GM23338 (cell line): Measurements from ENCODE around the gene CALML5. TPM values are rescaled to one million over a fixed set of nuclear protein-coding genes. Genes with fewer than 3 reads are reported as not detected.

Experiments used
- ATAC-seq: fragments of 200-7000 bp; cut with Tn5 transposase; 3 replicates; pipeline ENCODE4 v1.9.1; 2020
- DNase-seq: peaks from one replicate; pipeline ENCODE4 v3.0.0-alpha.2; 2015; ENCODE audit warnings: low spot score
- H2AFZ ChIP-seq: fragments of 200-600 bp; sonication (generic); 2 replicates; pipeline ENCODE4 v1.8.0; 2016; ENCODE audit warnings: antibody characterized with exemption, mild to moderate bottlenecking, moderate library complexity
- H3F3A ChIP-seq: fragments of 200-600 bp; sonication (generic); replicated peaks from 2 replicates; pipeline ENCODE4 v1.8.0; 2017; ENCODE audit warnings: antibody characterized with exemption, mixed run types, low read depth
- H3K27ac ChIP-seq: fragments of 200-600 bp; sonication (generic); 2 replicates; pipeline ENCODE4 v1.6.1; 2016; ENCODE audit warnings: low read depth
- H3K27me3 ChIP-seq: fragments of 200-600 bp; sonication (generic); 2 replicates; pipeline ENCODE4 v1.8.0; 2016; ENCODE audit warnings: mild to moderate bottlenecking, mixed run types, moderate library complexity; ENCODE audit not compliant: insufficient read depth
- H3K36me3 ChIP-seq: fragments of 200-600 bp; sonication (generic); 2 replicates; pipeline ENCODE4 v1.8.0; 2016; ENCODE audit warnings: mild to moderate bottlenecking; ENCODE audit not compliant: insufficient read depth
- H3K4me1 ChIP-seq: fragments of 200-600 bp; sonication (generic); 2 replicates; pipeline ENCODE4 v1.8.0; 2016; ENCODE audit warnings: mild to moderate bottlenecking, moderate library complexity; ENCODE audit not compliant: insufficient read depth
- H3K4me2 ChIP-seq: fragments of 200-600 bp; sonication (generic); 2 replicates; pipeline ENCODE4 v1.7.1; 2017; ENCODE audit warnings: mixed run types
- H3K4me3 ChIP-seq: fragments of 200-600 bp; sonication (generic); 2 replicates; pipeline ENCODE4 v1.6.1; 2016; ENCODE audit warnings: mixed run types
- H3K79me2 ChIP-seq: fragments of 200-600 bp; sonication (generic); replicated peaks from 2 replicates; pipeline ENCODE4 v1.8.0; 2017; ENCODE audit warnings: mild to moderate bottlenecking; ENCODE audit not compliant: insufficient read depth
- H3K9me2 ChIP-seq: fragments of 200-600 bp; sonication (generic); 2 replicates; pipeline ENCODE4 v1.8.0; 2017; ENCODE audit not compliant: insufficient read depth
- H4K20me1 ChIP-seq: fragments of 200-600 bp; sonication (generic); replicated peaks from 2 replicates; pipeline ENCODE4 v1.8.0; 2017; ENCODE audit warnings: mild to moderate bottlenecking; ENCODE audit not compliant: insufficient read depth
- H3K27ac Mint-ChIP-seq: 2 replicates; pipeline ENCODE4 v1.8.0; 2020; ENCODE audit warnings: inconsistent platforms, mild to moderate bottlenecking, moderate library complexity, mixed read lengths
- H3K27me3 Mint-ChIP-seq: 3 replicates; pipeline ENCODE4 v1.8.0; 2022; ENCODE audit warnings: low read depth, mild to moderate bottlenecking, moderate library complexity, mixed read lengths, inconsistent platforms; ENCODE audit not compliant: insufficient read depth, poor library complexity
- H3K36me3 Mint-ChIP-seq: 3 replicates; pipeline ENCODE4 v1.8.0; 2021; ENCODE audit warnings: low read depth, mild to moderate bottlenecking, inconsistent platforms, moderate library complexity, mixed read lengths
- H3K4me1 Mint-ChIP-seq: 3 replicates; pipeline ENCODE4 v1.8.0; 2020; ENCODE audit warnings: mild to moderate bottlenecking, inconsistent platforms, mixed read lengths
- H3K4me3 Mint-ChIP-seq: 3 replicates; pipeline ENCODE4 v1.8.0; 2021; ENCODE audit warnings: moderate library complexity, mild to moderate bottlenecking, inconsistent platforms, mixed read lengths
- H3K9me3 Mint-ChIP-seq: 3 replicates; pipeline ENCODE4 v1.8.0; 2020; ENCODE audit warnings: moderate library complexity, mild to moderate bottlenecking, inconsistent platforms, mixed read lengths
- CREB1 ChIP-seq: fragments of 250-450 bp; sonication (Bioruptor Pico); IDR thresholded peaks from 2 replicates; pipeline ENCODE4 v1.5.0; 2020; ENCODE audit warnings: low read depth, mild to moderate bottlenecking, moderate library complexity
- CTCF ChIP-seq, 2 experiments: fragments of 200-600 bp in 1 of 2; sonication (generic) in 1 of 2; conservative IDR thresholded peaks; 2 replicates each; pipeline versions ENCODE4 v1.5.1 to v1.6.1; 2016 to 2017; ENCODE audit warnings: antibody characterized with exemption in 2 of 2, low read depth in 2 of 2, mild to moderate bottlenecking in 2 of 2, moderate library complexity in 1 of 2
- ETS1 ChIP-seq: IDR thresholded peaks from 2 replicates; pipeline ENCODE4 v1.6.1; 2016; ENCODE audit warnings: antibody characterized with exemption
- EZH2 ChIP-seq: fragments of 200-600 bp; sonication (generic); IDR thresholded peaks from one replicate; pipeline ENCODE4 v1.8.0; 2017; ENCODE audit warnings: antibody characterized with exemption, mild to moderate bottlenecking, low read depth; ENCODE audit not compliant: unreplicated experiment
- EZH2phosphoT487 ChIP-seq: fragments of 200-600 bp; sonication (generic); IDR thresholded peaks from one replicate; pipeline ENCODE4 v1.8.1; 2018; ENCODE audit warnings: antibody characterized with exemption; ENCODE audit not compliant: unreplicated experiment
- JUNB ChIP-seq: IDR thresholded peaks from one replicate; pipeline ENCODE4 v1.6.1; 2016; ENCODE audit warnings: antibody characterized with exemption; ENCODE audit not compliant: unreplicated experiment
- NANOG ChIP-seq: IDR thresholded peaks from 2 replicates; pipeline ENCODE4 v1.6.1; 2016; ENCODE audit warnings: antibody characterized with exemption, borderline replicate concordance
- POLR2AphosphoS5 ChIP-seq: IDR thresholded peaks from 2 replicates; pipeline ENCODE4 v1.6.1; 2016; ENCODE audit warnings: antibody characterized with exemption, low read depth
- REST ChIP-seq: IDR thresholded peaks from one replicate; pipeline ENCODE4 v1.6.1; 2018; ENCODE audit warnings: antibody characterized with exemption; ENCODE audit not compliant: unreplicated experiment
- STAT1 ChIP-seq: IDR thresholded peaks from one replicate; pipeline ENCODE4 v1.6.1; 2016; ENCODE audit warnings: antibody characterized with exemption; ENCODE audit not compliant: unreplicated experiment
- ZNF114 ChIP-seq: fragments of 250-450 bp; sonication (Bioruptor Pico); IDR thresholded peaks from 2 replicates; pipeline ENCODE4 v1.5.0; 2020; ENCODE audit warnings: mild to moderate bottlenecking, moderate library complexity
- ZNF331 ChIP-seq: fragments of 250-450 bp; sonication (Bioruptor Pico); IDR thresholded peaks from 2 replicates; pipeline ENCODE4 v1.5.0; 2020; ENCODE audit warnings: low read depth, mild to moderate bottlenecking, moderate library complexity
- ZNF462 ChIP-seq: fragments of 250-450 bp; sonication (Bioruptor Pico); IDR thresholded peaks from 2 replicates; pipeline ENCODE4 v1.5.0; 2020; ENCODE audit warnings: mild to moderate bottlenecking, moderate library complexity
- polyA plus RNA-seq: library from polyadenylated mRNA; unstranded; fragments of >200 nt; fragmentation: Nextera tagmentation; extraction: Ambion mirVana; gene quantifications from 2 replicates; pipeline ENCODE4 v1.2.1, GENCODE V29; 2016
- total RNA-seq: library from RNA; depleted of rRNA; stranded (reverse); fragments of >200 nt; shearing (Covaris generic); gene quantifications from 2 replicates; pipeline ENCODE4 v1.2.3, GENCODE V29; 2014

CALML5 gene
- total and polyA plus RNA-seq, 2 experiments from 2014 or later: 0.40 TPM; not detected in 1

GRCh38 chr10:5517546-5517945 lies 18.2 kb upstream of the CALML5 start:
- H3K4me3 Mint-ChIP-seq: no peak overlapping the region
- Histone ChIP-seq H2AFZ (no peak overlapping the region), H3F3A (no peaks in the 10 kb centered on the region), H3K79me2 (no peaks in the 10 kb centered on the region), H3K4me1 (no peaks in the 10 kb centered on the region), H3K27me3 (no peaks in the 10 kb centered on the region), H3K4me2 (no peak overlapping the region), H3K36me3 (no peaks in the 10 kb centered on the region; the same call in 1 of the 2 replicates), H3K9me2 (peaks cover 8% of the 10 kb centered on the region; the same call in 1 of the 2 replicates), H4K20me1 (no peaks in the 10 kb centered on the region), H3K4me3 (no peak overlapping the region), H3K27ac (no peak overlapping the region)
- DNase-seq: no peak
- H3K36me3 Mint-ChIP-seq: peaks cover 19% of the 10 kb centered on the region; the same call in 1 of the 3 replicates
- peaks cover 4% of the 10 kb centered on the region for H3K27me3 Mint-ChIP-seq
- H3K27ac Mint-ChIP-seq: no peak overlapping the region
- H3K4me1 Mint-ChIP-seq: peaks cover under 1% of the 10 kb centered on the region; the same call in 2 of the 3 replicates
- ATAC-seq: no peak
- peaks cover 28% of the 10 kb centered on the region for H3K9me3 Mint-ChIP-seq
- TF ChIP-seq CTCF (conservative IDR thresholded peaks at IDR 0.05; ENCODE audit: low read depth in 2 of 2): no peak
- no peak for TF ChIP-seq ZNF462 (CRISPR knock-in tag)
- no peak for TF ChIP-seq REST
- no peak for TF ChIP-seq ZNF331 (CRISPR knock-in tag)
- TF ChIP-seq STAT1: no peak
- no peak for TF ChIP-seq JUNB
- TF ChIP-seq POLR2AphosphoS5: no peak
- no peak for TF ChIP-seq EZH2phosphoT487
- no peak for TF ChIP-seq ZNF114 (CRISPR knock-in tag)
- no peak for TF ChIP-seq ETS1
- no peak for TF ChIP-seq CREB1 (CRISPR knock-in tag)
- no peak for TF ChIP-seq EZH2
- TF ChIP-seq NANOG: no peak
